GM03348 (cell line): ENCODE data around the gene C2orf68.
"Not testable (repeated sequence)": the region's sequence is repeated elsewhere in the genome, so short reads cannot be mapped to it uniquely, and the experiment has no call there.

Experiments
- DNase-seq: peaks from one replicate; pipeline ENCODE4 v3.0.0; 2012; ENCODE audit warnings: low spot score

Gene C2orf68

GRCh38 chr2:85628658-85629057, 16.8 kb upstream of the C2orf68 start:
- DNase-seq = no peak

- DNase-seq = no peak
Observed at GRCh38 chr2:85623991-85624390, 12.1 kb upstream of the C2orf68 start.

GRCh38 chr2:85621338-85621737, 9.5 kb upstream of the C2orf68 start:
- no peak for DNase-seq

- no peak for DNase-seq
Observed at GRCh38 chr2:85619617-85620016, 7.8 kb upstream of the C2orf68 start.

GRCh38 chr2:85617723-85618122, 5.9 kb upstream of the C2orf68 start:
- not testable (repeated sequence) for DNase-seq

GRCh38 chr2:85615413-85615728, 3.5 kb upstream of the C2orf68 start:
- no peak for DNase-seq

- not testable (repeated sequence) for DNase-seq
Observed at GRCh38 chr2:85614757-85615156, 2.9 kb upstream of the C2orf68 start.

GRCh38 chr2:85613717-85614515, 2.0 kb upstream of the C2orf68 start:
- DNase-seq = no peak

- DNase-seq = no peak
Observed at GRCh38 chr2:85611217-85611704, 605 bp downstream of the C2orf68 start.

GRCh38 chr2:85607268-85608215, 4.3 kb downstream of the C2orf68 start:
- no peak for DNase-seq

GRCh38 chr2:85606116-85606455, 5.8 kb downstream of the C2orf68 start:
- no peak for DNase-seq

- peak; percentile 53 for DNase-seq
Observed at GRCh38 chr2:85605406-85606115, 6.3 kb downstream of the C2orf68 start.

GRCh38 chr2:85604568-85605339, 7.1 kb downstream of the C2orf68 start:
- no peak for DNase-seq

GRCh38 chr2:85604133-85604444, 7.8 kb downstream of the C2orf68 start:
- not testable (repeated sequence) for DNase-seq

- DNase-seq = peak; percentile 96
Observed at GRCh38 chr2:85602476-85603234, 9.2 kb downstream of the C2orf68 start, which contains the start of gene TMEM150A. Gene TMEM150A (minus strand): TSS chr2:85602698. CDS start chr2:85601948, 750 bp downstream.

GRCh38 chr2:85601771-85602475, 9.9 kb downstream of the C2orf68 start:
- peak; percentile 79 for DNase-seq

GRCh38 chr2:85600951-85601770, 10.7 kb downstream of the C2orf68 start:
- no peak for DNase-seq

GRCh38 chr2:85600235-85600575, 11.7 kb downstream of the C2orf68 start:
- no peak for DNase-seq

GRCh38 chr2:85599468-85600234, 12.2 kb downstream of the C2orf68 start:
- DNase-seq = no peak
